ENCODE data around the gene OPRM1.
"Not testable (repeated sequence)": the region's sequence is repeated elsewhere in the genome, so short reads cannot be mapped to it uniquely, and the experiment has no call there.

Gene OPRM1

GRCh38 chr6:154039231-154039842, at the start of gene OPRM1:
TSS of gene OPRM1 (plus strand) at chr6:154039240. CDS start at chr6:154039545, 305 bp downstream.
- DNase-seq = no peak

GRCh38 chr6:153989989-153990388, 49.1 kb upstream of the OPRM1 start:
- DNase-seq = no peak

- DNase-seq = no peak
These were observed 45.0 kb upstream of the OPRM1 start for GRCh38 chr6:153994004-153994403.

GRCh38 chr6:153994811-153995210, 44.2 kb upstream of the OPRM1 start:
- no peak for DNase-seq

DNA sequence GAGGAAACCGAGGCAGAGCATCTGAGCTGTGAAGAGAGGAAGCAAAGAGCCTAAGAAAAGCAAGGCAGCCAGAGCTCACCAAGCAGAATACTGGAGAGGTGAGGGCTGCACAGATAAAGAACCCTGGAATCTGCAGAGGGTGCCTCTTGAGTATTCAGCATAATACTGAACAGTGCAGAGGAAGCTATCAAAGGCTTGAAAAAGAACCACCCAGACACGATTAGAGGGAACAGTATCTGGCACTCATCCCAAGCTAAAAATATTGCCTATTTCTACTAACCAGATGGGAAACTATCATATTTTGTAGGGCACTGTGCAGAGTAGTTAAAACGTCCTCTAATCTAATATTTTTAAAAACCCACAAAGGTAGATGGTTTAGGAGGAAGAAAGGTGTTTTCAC, 41.8 kb upstream of the OPRM1 start:
- no peak for DNase-seq

DNA sequence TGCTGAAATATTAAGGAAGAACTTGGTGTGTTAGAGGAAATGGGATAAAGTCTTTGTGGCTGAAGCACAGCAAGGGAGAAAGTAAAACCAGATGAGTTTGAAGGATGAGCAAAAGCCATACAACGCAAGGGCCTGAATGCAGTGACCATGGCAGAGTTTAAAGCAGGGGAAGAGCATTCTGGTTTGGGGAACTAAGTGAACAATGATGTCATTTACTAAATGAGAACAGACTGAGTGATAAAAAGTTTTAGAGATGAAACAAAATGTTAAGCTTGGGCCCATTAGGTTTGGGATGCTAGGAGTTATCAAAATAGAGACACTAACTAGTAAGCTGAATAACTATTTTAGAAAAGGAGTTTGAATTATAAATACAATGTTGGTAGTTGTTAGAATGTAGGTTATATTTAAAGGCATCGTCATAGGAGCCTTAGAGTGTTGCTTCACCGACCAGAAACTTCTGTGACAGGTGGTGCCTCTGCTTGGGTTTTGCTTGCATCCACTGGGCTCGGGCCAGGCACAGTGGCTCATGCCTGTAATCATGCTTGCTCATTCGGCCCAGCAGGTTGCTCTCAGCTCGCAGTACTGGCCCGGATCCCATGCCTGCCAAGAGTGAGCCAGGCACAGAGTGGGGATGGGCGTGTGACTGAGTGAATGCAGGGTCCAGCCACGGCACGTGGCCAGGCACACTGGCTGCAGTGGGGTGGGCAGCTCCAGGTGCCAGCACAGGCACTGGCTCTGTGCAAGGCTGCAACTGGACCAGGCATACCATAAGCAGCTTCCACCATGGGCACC, 37.4 kb upstream of the OPRM1 start:
- DNase-seq = no peak

DNA sequence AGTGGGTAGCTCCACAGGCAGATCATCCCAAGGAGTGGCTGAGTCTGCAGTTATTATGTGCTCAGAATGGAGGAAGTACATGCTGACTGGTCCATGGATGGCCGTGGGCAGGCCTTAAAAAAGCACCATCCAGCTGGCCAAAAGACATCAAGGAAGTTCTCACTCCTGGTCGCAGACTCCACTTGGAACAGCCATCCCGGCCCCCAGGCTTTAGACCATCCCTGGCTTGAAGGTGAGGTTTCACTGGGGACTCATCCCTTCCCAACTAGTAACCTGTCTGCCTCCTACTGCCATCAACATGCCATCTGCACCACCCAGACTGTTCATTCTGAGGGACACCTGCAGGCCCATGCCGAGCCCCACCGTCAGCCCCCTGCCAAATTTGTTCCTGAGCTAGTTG, 36.1 kb upstream of the OPRM1 start:
- no peak for DNase-seq

- DNase-seq = no peak
These were observed 28.7 kb upstream of the OPRM1 start for GRCh38 chr6:154010371-154010770.

GRCh38 chr6:154012852-154013251, 26.2 kb upstream of the OPRM1 start:
- peak; percentile 1 for DNase-seq

DNA sequence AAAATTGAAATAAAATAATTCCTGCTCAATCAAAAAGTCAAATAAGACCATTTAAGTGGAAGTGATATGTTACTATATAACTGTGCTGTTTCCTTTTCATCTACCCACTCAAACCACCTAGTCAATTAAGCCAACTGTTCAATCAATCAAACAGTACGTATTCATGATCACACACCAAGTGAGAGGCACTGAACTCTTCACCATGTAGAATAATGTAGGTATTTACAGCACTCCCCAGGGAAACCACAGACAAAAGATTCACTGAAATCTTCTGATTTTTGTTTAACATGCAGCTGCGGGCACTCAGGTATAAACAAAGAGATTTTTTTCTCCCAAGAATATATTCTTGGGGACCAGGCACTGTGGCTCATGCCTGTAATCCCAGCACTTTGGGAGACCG, 21.3 kb upstream of the OPRM1 start:
- DNase-seq = no peak

DNA sequence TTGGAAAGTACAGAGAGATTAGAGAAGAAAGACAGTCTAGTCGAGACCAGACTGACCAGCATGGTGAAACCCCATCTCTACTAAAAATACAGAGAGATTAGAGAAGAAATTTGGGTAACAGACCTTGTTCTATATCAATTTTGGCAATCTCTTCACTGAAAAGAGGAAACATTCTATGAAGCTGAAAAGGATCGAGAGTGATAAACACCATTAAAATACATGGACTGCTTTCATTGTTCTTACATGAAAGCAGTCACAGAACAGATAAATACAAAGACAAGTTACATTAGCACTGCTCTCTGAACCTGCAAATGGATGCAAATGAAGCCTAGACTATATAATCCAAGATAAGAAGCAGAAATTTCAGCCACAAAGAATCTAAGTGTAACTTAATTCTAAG, 8.4 kb upstream of the OPRM1 start:
- DNase-seq = no peak

DNA sequence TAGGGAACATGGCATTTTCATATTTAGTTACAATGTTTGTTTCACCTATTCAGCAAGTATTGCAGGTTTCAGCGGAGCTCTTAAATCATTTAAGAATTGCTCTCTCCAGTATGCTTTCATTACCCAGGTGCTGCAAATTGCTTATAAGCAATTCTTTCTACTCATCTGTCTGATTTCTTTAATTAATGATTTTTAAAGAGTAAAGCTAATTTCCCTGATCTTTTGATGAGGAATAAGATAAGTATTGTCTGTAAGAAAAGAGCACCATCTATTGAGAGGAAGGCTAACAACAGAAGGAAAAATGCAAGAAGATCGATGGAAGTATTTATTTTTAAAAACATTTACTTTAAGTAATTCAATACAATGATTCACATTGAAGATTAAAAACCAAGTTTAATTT, 2.0 kb downstream of the OPRM1 start:
- no peak for DNase-seq

- DNase-seq = no peak
These were observed 14.1 kb downstream of the OPRM1 start for GRCh38 chr6:154053141-154053540.

GRCh38 chr6:154056536-154056935, 17.5 kb downstream of the OPRM1 start:
- no peak for DNase-seq

DNA sequence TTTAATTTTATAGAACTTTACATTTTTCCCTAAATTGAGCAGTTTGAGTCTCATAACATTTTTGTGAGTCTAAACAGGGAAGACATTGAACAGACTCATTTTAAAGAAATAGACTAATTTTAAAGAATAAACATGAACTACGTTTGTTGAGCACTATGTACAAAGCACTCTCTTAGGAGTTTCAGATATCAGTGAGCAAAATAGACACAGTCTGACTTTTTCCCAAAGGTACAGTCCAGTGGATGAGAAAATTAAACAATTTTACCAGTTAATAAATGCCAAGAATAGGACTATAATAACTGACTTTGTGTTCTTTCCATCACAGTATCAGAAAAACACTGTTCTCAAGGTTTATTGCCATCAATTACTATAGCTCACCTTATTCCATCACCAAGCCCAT, 18.1 kb downstream of the OPRM1 start:
- no peak for DNase-seq

GRCh38 chr6:154058963-154059680, 20.1 kb downstream of the OPRM1 start:
- DNase-seq = no peak

DNA sequence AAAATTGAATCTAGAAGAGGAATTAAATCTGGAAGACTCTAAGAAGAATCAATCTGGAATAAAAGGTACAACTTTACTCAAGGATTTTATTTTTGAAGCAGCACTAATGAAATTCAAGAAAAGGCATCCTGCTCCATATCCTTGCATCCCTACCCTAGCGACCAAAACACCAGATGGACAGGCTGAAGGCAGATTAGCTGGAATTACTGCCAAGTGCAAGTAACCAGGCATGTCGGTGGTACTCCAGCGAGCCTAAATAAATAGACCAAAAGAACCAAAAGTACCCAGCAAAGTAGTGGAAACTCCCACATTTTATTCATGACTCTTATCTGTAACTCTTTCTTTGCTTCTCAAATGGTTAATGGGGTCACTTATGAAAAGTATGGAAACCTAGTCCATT, 21.0 kb downstream of the OPRM1 start:
- no peak for DNase-seq

GRCh38 chr6:154070041-154070440, 31.0 kb downstream of the OPRM1 start:
- no peak for DNase-seq

GRCh38 chr6:154070657-154071056, 31.6 kb downstream of the OPRM1 start:
- DNase-seq = no peak

DNA sequence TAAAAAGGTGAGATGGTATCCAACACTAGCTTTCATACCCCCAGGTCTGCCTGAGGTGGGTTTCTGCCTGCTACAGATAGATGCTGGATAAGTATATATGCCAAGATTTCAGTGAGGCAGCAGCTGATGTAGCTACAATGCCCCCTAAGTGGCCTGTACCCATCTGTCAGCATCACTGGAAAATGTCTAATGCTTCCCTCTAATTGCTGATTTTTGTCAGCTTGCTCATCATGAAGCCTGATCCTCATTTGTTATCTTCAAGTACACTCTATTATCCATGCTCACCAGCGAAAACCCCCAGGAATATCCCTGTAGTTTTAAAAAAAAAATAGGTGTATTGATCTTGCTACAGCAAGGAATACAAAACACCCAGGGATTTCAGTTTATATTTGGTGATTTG, 32.2 kb downstream of the OPRM1 start:
- no peak for DNase-seq

DNA sequence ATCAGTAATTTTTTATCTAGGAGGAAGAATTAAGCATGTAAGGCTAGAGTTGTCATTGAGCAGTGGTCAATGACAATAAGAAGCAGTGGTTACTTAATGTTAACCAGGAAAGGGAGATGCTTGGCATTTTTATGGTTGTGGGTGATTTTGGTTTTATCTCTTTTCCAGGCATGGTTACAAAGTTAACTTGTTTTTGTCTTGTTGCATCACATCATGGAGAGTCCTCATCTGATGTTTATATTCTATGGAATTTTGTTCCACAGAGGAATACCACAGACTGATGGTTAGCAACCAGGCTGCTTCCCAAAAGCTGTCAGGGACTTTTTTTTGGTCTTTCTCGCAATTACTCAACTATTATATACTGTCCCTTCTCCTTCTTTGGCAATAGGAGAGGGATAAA, 32.7 kb downstream of the OPRM1 start:
- DNase-seq = no peak

GRCh38 chr6:154078596-154078995, 39.6 kb downstream of the OPRM1 start:
- DNase-seq = not testable (repeated sequence)

- DNase-seq = no peak
These were observed 41.6 kb downstream of the OPRM1 start for GRCh38 chr6:154080461-154081189.

Data from HCEC 1CT (cell line).